Lower leg skin (tissue), 3 donors: ENCODE data around the gene TDRD1.

Experiments used
- POLR2A ChIP-seq, 2 donors: fragments of 450-650 bp; IDR thresholded peaks; one replicate each; pipeline ENCODE4 v1.6.1; 2016 to 2017; ENCODE audit warnings: antibody characterized with exemption in 2 of 2, mild to moderate bottlenecking in 1 of 2, moderate library complexity in 1 of 2
- TF ChIP-seq, protein P1 (sequence below), 3 donors: fragments of 450-650 bp; IDR thresholded peaks; one replicate each; pipeline ENCODE4 v1.5.1; 2016; ENCODE audit warnings: antibody characterized with exemption in 3 of 3, mild to moderate bottlenecking in 3 of 3, moderate library complexity in 2 of 3

DNA sequence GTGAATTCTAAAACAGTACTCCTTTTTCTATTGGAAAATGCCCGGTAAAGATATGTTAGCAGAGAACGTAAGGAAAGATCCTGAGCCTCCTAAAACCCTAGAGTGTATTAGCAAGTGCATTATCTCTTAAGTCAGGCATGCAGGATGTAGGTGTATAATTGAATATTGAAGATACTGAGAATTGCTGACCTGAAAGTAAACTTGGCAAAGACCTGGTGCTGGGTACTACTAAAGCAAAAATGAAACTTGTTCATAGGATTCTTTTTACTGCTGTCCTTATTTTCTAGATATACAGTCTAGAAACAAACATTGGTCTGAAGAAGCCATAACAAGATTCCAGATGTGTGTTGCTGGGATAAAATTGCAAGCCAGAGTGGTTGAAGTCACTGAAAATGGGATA is 41.1 kb downstream of the TDRD1 start:
- TF ChIP-seq POLR2A (IDR thresholded peaks at IDR 0.05), result no peak
- TF ChIP-seq, protein P1, sequence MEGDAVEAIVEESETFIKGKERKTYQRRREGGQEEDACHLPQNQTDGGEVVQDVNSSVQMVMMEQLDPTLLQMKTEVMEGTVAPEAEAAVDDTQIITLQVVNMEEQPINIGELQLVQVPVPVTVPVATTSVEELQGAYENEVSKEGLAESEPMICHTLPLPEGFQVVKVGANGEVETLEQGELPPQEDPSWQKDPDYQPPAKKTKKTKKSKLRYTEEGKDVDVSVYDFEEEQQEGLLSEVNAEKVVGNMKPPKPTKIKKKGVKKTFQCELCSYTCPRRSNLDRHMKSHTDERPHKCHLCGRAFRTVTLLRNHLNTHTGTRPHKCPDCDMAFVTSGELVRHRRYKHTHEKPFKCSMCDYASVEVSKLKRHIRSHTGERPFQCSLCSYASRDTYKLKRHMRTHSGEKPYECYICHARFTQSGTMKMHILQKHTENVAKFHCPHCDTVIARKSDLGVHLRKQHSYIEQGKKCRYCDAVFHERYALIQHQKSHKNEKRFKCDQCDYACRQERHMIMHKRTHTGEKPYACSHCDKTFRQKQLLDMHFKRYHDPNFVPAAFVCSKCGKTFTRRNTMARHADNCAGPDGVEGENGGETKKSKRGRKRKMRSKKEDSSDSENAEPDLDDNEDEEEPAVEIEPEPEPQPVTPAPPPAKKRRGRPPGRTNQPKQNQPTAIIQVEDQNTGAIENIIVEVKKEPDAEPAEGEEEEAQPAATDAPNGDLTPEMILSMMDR (IDR thresholded peaks at IDR 0.05), result no peak
